Tibial artery (tissue), 4 donors: Measurements from ENCODE around the gene BAMBI.
"Not testable (repeated sequence)": the region's sequence is repeated elsewhere in the genome, so short reads cannot be mapped to it uniquely, and the experiment has no call there.

ENCODE experiments used
- DNase-seq, 2 donors: peaks; one replicate each; pipeline ENCODE4 v3.0.0-alpha.2; 2019
- H3K27ac ChIP-seq, 2 donors: fragments of 200-600 bp; sonication (generic) in 1 of 2; 1 replicate in 1 of 2; 2 replicates in 1 of 2; pipeline ENCODE4 v1.5.1; 2018 to 2019; ENCODE audit warnings: mild to moderate bottlenecking in 1 of 2
- H3K27me3 ChIP-seq, 2 donors: fragments of 200-600 bp; sonication (generic) in 1 of 2; one replicate each; pipeline versions ENCODE4 v1.5.1 to v1.6.0; 2016 to 2019
- H3K36me3 ChIP-seq, 3 donors: fragments of 200-600 bp; sonication (generic) in 2 of 3; one replicate each; pipeline ENCODE4 v1.5.1; 2016 to 2019; ENCODE audit warnings: mild to moderate bottlenecking in 2 of 3
- H3K4me1 ChIP-seq, 4 donors: fragments of 200-600 bp; sonication (generic) in 2 of 4; 1 replicate in 3 of 4; 2 replicates in 1 of 4; pipeline ENCODE4 v1.5.1; 2016 to 2019
- H3K4me3 ChIP-seq, 2 donors: fragments of 200-600 bp; sonication (generic) in 1 of 2; 1 replicate in 1 of 2; 2 replicates in 1 of 2; pipeline ENCODE4 v1.5.1; 2018 to 2019; ENCODE audit warnings: mild to moderate bottlenecking in 2 of 2
- H3K9me3 ChIP-seq, 3 donors: fragments of 200-600 bp; sonication (generic) in 1 of 3; one replicate each; pipeline ENCODE4 v1.5.1; 2016 to 2019
- CTCF ChIP-seq, 2 experiments: fragments of 200-600 bp in 1 of 2; fragments of 450-650 bp in 1 of 2; IDR thresholded peaks; one replicate each; pipeline ENCODE4 v1.5.1; 2017 to 2019; ENCODE audit warnings: antibody characterized with exemption in 2 of 2, mild to moderate bottlenecking in 1 of 2, moderate library complexity in 1 of 2
- intact Hi-C: fragments of 100-400 bp; cut with DNase I; formaldehyde crosslinking; loops from one replicate; pipeline ENCODE4 v1.15.0; 2023; ENCODE audit warnings: low total_unique reads

The BAMBI gene

DNA sequence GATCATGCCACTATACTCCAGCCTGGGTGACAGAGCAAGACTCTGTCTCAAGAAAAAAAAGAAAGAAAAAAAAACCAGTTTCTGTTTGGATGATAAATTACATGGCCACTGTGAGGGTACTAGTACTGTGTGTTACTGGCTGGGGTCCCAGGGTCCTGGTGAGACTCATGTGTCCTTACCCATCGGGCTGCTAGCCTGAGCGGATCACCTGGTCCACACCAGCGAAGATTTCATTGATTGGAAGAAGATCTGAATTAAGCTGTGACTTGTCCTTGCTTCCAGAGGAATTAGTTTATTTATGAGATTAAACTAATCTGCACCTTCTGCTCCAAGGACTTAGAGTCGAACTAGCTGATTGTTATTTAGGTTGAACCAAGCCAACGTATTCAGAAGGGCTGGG, 40.0 kb upstream of the BAMBI start:
- no peak overlapping the region for H3K27ac ChIP-seq
- H3K27me3 ChIP-seq: peaks cover 0 to 5% of the 10 kb centered on the region in 2 donors
- TF ChIP-seq CTCF (IDR thresholded peaks at IDR 0.05): no peak
- H3K9me3 ChIP-seq: peaks cover 0 to 3% (median 0%) of the 10 kb centered on the region in 3 donors
- intact Hi-C loops: no loop called here
- H3K4me1 ChIP-seq: no peaks in the 10 kb centered on the region
- DNase-seq: no peak
- no peaks in the 10 kb centered on the region for H3K36me3 ChIP-seq
- no peak overlapping the region for H3K4me3 ChIP-seq

GRCh38 chr10:28638392-28638791, 38.9 kb upstream of the BAMBI start:
- no peaks in the 10 kb centered on the region for H3K4me1 ChIP-seq
- H3K27ac ChIP-seq: no peak overlapping the region
- H3K9me3 ChIP-seq: peaks cover 0 to 3% (median 0%) of the 10 kb centered on the region in 3 donors
- no peak overlapping the region for H3K4me3 ChIP-seq
- TF ChIP-seq CTCF (IDR thresholded peaks at IDR 0.05): no peak
- no peak for DNase-seq
- H3K27me3 ChIP-seq: peaks cover 0 to 5% of the 10 kb centered on the region in 2 donors
- no peaks in the 10 kb centered on the region for H3K36me3 ChIP-seq
- intact Hi-C loops: no loop called here

GRCh38 chr10:28640551-28640950, 36.8 kb upstream of the BAMBI start:
- Histone ChIP-seq H3K27ac (no peak overlapping the region), H3K27me3 (no peaks in the 10 kb centered on the region), H3K36me3 (no peaks in the 10 kb centered on the region), H3K9me3 (peaks cover 0 to 3% (median 0%) of the 10 kb centered on the region in 3 donors), H3K4me3 (no peak overlapping the region), H3K4me1 (no peaks in the 10 kb centered on the region)
- TF ChIP-seq CTCF (IDR thresholded peaks at IDR 0.05): no peak
- intact Hi-C loops: no loop called here
- no peak for DNase-seq

- no peak overlapping the region for H3K4me3 ChIP-seq
- no peak for TF ChIP-seq CTCF (IDR thresholded peaks at IDR 0.05)
- DNase-seq: no peak
- peaks cover 0 to 6% (median 0%) of the 10 kb centered on the region in 3 donors for H3K9me3 ChIP-seq
- H3K36me3 ChIP-seq: no peaks in the 10 kb centered on the region
- H3K27me3 ChIP-seq: no peaks in the 10 kb centered on the region
- H3K4me1 ChIP-seq: no peaks in the 10 kb centered on the region
- H3K27ac ChIP-seq: no peak overlapping the region
- intact Hi-C loops: no loop called here
These were observed 32.7 kb upstream of the BAMBI start for GRCh38 chr10:28644647-28645046.

DNA sequence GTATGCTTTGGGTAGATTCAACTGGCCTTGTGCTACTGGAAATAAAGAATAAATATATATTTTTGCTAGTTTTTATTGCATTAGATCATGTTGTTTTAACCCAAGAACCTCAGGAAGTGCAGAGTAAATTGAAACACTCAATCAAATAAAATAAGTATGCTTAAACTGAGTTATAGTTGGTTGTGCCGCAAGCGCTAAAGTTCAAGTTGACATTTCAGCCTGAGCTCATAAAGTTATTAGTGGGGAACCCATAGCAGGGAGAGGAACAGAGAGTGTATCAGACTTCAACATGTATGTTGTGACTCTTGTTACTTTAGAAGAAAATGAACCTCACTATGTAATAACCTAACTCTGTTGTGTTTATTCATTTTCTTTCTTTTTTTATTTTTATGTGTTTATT, 25.2 kb upstream of the BAMBI start:
- no peak for TF ChIP-seq CTCF (IDR thresholded peaks at IDR 0.05)
- Histone ChIP-seq H3K27ac (no peak overlapping the region), H3K36me3 (no peaks in the 10 kb centered on the region), H3K9me3 (peaks cover 0 to 6% (median 0%) of the 10 kb centered on the region in 3 donors), H3K27me3 (peaks cover 0 to 8% of the 10 kb centered on the region in 2 donors), H3K4me1 (no peaks in the 10 kb centered on the region), H3K4me3 (no peak overlapping the region)
- DNase-seq: no peak
- intact Hi-C loops: no loop called here

- intact Hi-C loops: no loop called here
- no peak for DNase-seq
- H3K27ac ChIP-seq: no peak overlapping the region
These were observed 24.6 kb upstream of the BAMBI start for GRCh38 chr10:28652703-28653102.

DNA sequence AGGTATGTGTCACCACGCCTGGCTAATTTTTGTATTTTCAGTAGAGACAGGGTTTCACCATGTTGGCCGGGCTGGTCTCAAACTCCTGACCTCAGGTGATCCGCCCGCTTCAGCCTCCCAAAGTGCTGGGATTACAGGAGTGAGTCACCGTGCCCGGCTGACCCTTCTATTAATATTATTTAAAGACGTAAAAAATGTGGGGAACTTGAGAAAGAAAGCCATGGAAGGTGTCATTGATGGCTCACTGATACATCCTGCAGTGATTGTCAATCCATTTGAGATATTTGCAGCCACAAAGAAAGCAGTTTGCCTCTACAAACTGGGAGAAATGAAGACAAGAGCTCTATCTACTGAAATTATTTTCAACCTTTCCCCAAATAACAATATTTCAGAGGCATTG, 18.5 kb upstream of the BAMBI start:
- H3K4me3 ChIP-seq, DNase-seq: not testable (repeated sequence)

More at GRCh38 chr10:28652703-28653102, 24.6 kb upstream of the BAMBI start:
- peaks cover 0 to 8% of the 10 kb centered on the region in 2 donors for H3K27me3 ChIP-seq
- no peak for TF ChIP-seq CTCF (IDR thresholded peaks at IDR 0.05)
- H3K36me3 ChIP-seq: no peaks in the 10 kb centered on the region
- H3K9me3 ChIP-seq: peaks cover 0 to 6% (median 0%) of the 10 kb centered on the region in 3 donors
- no peak overlapping the region for H3K4me3 ChIP-seq
- H3K4me1 ChIP-seq: no peaks in the 10 kb centered on the region

More for the DNA sequence above, 18.5 kb upstream of the BAMBI start:
- H3K4me1 ChIP-seq, H3K27me3 ChIP-seq, H3K27ac ChIP-seq, intact Hi-C loops, H3K36me3 ChIP-seq, H3K9me3 ChIP-seq: not testable (repeated sequence)
